Astrocyte (in vitro differentiated cells and primary cell): ENCODE data around the gene CACNA1H.

ENCODE experiments used
- CTCF ChIP-seq: IDR thresholded peaks from 2 replicates; pipeline ENCODE4 v1.5.1; 2011; ENCODE audit warnings: low read depth, mild to moderate bottlenecking, inconsistent platforms, low read length, moderate library complexity; ENCODE audit not compliant: insufficient read depth
- EZH2 ChIP-seq: IDR thresholded peaks from 2 replicates; pipeline ENCODE4 v1.6.1; 2012; ENCODE audit warnings: mild to moderate bottlenecking, low read length, inconsistent platforms; ENCODE audit not compliant: insufficient read depth

GRCh38 chr16:1113889-1114526 lies 38.9 kb upstream of the CACNA1H start:
- TF ChIP-seq CTCF, result no peak
- no peak for TF ChIP-seq EZH2
